RWPE2 (cell line): ENCODE measurements around the gene CST9L.

Source experiments
- ATAC-seq: fragments of 200-7000 bp; cut with Tn5 transposase; 3 replicates; pipeline ENCODE4 v1.9.1; 2021; ENCODE audit warnings: low read depth
- DNase-seq: peaks from one replicate; pipeline ENCODE4 v3.0.0-alpha.2; 2020; ENCODE audit warnings: low spot score
- H3K27ac ChIP-seq: fragments of 450-650 bp; 2 replicates; pipeline ENCODE4 v1.5.1; 2017; ENCODE audit warnings: mild to moderate bottlenecking; ENCODE audit not compliant: poor library complexity, severe bottlenecking
- H3K27me3 ChIP-seq: fragments of 250-450 bp; sonication (Bioruptor Pico); 2 replicates; pipeline ENCODE4 v1.5.1; 2021; ENCODE audit warnings: mild to moderate bottlenecking, moderate library complexity; ENCODE audit not compliant: insufficient read depth, poor library complexity, severe bottlenecking
- H3K36me3 ChIP-seq: fragments of 250-450 bp; sonication (Bioruptor Pico); 2 replicates; pipeline ENCODE4 v1.5.1; 2020; ENCODE audit warnings: low read depth, mild to moderate bottlenecking, moderate library complexity
- H3K4me1 ChIP-seq: fragments of 250-450 bp; sonication (Bioruptor Pico); 2 replicates; pipeline ENCODE4 v1.5.1; 2021; ENCODE audit warnings: mild to moderate bottlenecking, moderate library complexity; ENCODE audit not compliant: insufficient read depth, poor library complexity, severe bottlenecking
- H3K4me3 ChIP-seq: fragments of 250-450 bp; sonication (Bioruptor Pico); 2 replicates; pipeline ENCODE4 v1.5.1; 2021; ENCODE audit warnings: mild to moderate bottlenecking, moderate library complexity; ENCODE audit not compliant: severe bottlenecking
- H3K9me3 ChIP-seq: fragments of 250-450 bp; sonication (Bioruptor Pico); 2 replicates; pipeline ENCODE4 v1.5.1; 2021; ENCODE audit warnings: mild to moderate bottlenecking, moderate library complexity; ENCODE audit not compliant: severe bottlenecking
- TF ChIP-seq, protein P1 (sequence below): fragments of 450-650 bp; IDR thresholded peaks from one replicate; pipeline ENCODE4 v1.5.1; 2017; ENCODE audit warnings: mild to moderate bottlenecking, moderate library complexity; ENCODE audit not compliant: poor library complexity, severe bottlenecking

The CST9L gene

DNA sequence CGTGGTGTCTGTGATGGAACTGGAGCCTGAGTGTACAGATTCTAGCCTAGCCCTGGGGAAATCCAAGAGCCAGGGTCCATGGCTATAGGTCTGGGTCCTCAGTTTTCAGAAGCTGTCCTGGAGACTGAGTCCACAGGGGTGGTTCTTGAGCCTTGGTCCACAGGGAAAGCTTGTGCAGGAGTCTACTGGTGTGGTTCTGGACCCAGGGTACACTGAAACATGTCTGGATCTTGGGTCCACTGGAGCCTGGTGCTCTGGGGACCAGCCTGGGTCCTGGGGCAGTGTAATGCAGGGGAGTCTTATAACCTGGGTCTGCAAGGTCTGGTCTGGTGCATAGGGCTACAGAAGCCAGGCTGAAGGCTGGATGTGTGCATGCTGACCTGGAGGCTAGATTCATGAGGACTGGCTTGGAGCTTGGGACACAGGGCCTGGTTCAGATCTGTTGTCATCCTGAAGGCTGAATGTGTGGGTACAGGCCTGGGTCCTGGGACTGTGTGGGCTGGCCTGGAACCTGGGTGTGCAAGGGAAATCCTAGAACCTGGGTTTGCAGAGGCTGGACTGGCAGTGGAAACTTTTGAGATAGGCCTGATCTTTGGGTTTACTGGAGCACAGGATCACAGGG lies 5.5 kb downstream of the CST9L start:
- Histone ChIP-seq H3K27me3 (no peaks in the 10 kb centered on the region), H3K9me3 (peaks cover 10% of the 10 kb centered on the region), H3K36me3 (no peaks in the 10 kb centered on the region), H3K4me1 (no peaks in the 10 kb centered on the region), H3K27ac (no peak overlapping the region), H3K4me3 (no peak overlapping the region)
- TF ChIP-seq, protein P1, sequence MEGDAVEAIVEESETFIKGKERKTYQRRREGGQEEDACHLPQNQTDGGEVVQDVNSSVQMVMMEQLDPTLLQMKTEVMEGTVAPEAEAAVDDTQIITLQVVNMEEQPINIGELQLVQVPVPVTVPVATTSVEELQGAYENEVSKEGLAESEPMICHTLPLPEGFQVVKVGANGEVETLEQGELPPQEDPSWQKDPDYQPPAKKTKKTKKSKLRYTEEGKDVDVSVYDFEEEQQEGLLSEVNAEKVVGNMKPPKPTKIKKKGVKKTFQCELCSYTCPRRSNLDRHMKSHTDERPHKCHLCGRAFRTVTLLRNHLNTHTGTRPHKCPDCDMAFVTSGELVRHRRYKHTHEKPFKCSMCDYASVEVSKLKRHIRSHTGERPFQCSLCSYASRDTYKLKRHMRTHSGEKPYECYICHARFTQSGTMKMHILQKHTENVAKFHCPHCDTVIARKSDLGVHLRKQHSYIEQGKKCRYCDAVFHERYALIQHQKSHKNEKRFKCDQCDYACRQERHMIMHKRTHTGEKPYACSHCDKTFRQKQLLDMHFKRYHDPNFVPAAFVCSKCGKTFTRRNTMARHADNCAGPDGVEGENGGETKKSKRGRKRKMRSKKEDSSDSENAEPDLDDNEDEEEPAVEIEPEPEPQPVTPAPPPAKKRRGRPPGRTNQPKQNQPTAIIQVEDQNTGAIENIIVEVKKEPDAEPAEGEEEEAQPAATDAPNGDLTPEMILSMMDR: no peak
- ATAC-seq (no peak), DNase-seq (no peak)

DNA sequence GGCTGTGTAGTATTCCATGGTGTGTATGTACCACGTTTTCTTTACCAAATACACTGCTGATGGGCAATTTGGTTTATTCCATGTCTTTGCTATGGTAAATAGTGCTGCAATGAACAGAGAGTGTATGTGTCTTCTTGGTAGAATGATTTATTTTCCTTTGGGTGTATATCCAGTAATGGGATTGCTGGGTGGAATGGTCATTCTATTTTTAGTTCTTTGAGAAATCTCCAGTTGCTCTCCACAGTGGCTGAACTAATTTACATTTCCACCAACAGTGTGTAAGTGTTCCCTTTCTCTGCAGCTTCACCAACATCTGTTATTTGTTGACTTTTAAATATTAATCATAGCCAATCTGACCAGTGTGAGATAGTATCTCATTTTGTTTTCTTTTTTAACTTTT lies 13.9 kb downstream of the CST9L start:
- H3K4me3 ChIP-seq: no peak overlapping the region
- H3K27ac ChIP-seq: no peak overlapping the region
- no peaks in the 10 kb centered on the region for H3K9me3 ChIP-seq
- TF ChIP-seq, protein P1: no peak
- H3K36me3 ChIP-seq: no peaks in the 10 kb centered on the region
- H3K27me3 ChIP-seq: no peaks in the 10 kb centered on the region
- DNase-seq (no peak), ATAC-seq (no peak)
- peaks cover 8% of the 10 kb centered on the region for H3K4me1 ChIP-seq

DNA sequence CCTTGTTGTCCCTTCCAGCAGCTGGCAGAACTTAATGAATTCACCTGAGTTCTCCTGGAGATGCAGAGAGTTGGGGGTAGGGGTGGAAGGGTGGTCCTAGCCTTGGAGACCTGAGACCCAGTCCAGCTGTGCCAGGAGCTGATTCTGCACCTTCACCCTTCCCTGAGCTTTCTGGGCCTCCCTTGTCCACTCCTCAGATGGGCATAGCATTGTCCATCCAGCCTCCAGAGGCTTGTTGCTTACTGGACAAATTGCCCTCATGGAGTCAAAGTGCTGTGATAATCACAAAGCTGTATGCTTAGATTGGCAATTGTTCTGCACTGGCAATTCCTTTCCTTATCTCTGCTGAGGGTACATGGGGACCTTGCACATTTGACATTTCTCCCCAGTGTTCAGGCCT lies 16.5 kb downstream of the CST9L start:
- Histone ChIP-seq H3K4me1 (peaks cover 8% of the 10 kb centered on the region), H3K9me3 (no peaks in the 10 kb centered on the region), H3K36me3 (no peaks in the 10 kb centered on the region), H3K4me3 (no peak overlapping the region), H3K27ac (no peak overlapping the region), H3K27me3 (no peaks in the 10 kb centered on the region)
- TF ChIP-seq, protein P1: no peak
- DNase-seq (no peak), ATAC-seq (no peak)

DNA sequence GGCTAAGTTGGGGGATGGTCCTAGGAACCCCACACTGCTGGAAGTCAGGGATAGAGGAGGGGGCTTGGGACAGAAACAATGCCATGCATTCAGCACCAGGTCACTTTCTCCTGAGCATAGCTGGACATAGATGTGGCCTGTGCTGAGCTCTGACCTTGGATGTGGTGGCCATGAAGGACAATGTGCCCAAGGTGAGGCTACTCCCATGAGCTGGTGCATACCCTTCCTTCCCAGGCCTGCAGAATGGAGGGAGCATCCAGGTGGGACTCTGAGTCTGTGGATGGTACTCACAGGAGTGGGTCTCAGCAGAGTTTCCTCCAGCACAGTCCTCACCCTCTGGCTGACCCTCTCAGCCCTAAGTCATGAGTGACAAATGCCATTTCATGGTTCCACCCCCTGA lies 16.9 kb downstream of the CST9L start:
- no peak overlapping the region for H3K4me3 ChIP-seq
- H3K27me3 ChIP-seq: no peaks in the 10 kb centered on the region

DNA sequence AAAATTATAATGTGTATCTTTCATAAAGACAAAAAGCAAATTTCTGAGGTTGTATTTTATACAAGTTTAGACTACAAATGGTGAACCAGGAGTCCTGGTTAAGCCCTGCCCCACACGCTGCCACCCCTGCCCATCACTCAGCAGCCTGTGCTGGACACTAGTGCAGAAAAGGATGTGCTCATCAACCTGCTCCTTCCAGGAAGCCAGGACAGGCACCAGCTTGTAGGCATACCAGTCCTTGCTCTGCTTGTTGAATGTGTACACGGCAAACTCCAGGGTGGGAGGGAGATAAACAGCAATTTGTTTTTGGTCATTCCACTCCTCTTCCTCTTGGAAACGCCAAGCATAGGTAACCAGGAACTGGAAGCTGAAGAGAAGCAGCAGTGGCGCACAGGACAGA lies 18.1 kb downstream of the CST9L start:
- Histone ChIP-seq H3K4me3 (no peak overlapping the region), H3K27ac (no peak overlapping the region), H3K9me3 (no peaks in the 10 kb centered on the region), H3K27me3 (no peaks in the 10 kb centered on the region), H3K36me3 (no peaks in the 10 kb centered on the region), H3K4me1 (peaks cover 8% of the 10 kb centered on the region)
- TF ChIP-seq, protein P1: no peak
- DNase-seq (no peak), ATAC-seq (peak; percentile 86)

More for the DNA sequence above, 16.9 kb downstream of the CST9L start:
- Histone ChIP-seq H3K9me3 (no peaks in the 10 kb centered on the region), H3K36me3 (no peaks in the 10 kb centered on the region), H3K27ac (no peak overlapping the region), H3K4me1 (peaks cover 8% of the 10 kb centered on the region)
- DNase-seq: no peak
- no peak for ATAC-seq
- TF ChIP-seq, protein P1: no peak
